Skeletal muscle cell (primary cell): ENCODE results near the gene BNC2.
A peak's percentile ranks its signal among the peaks of the same experiment; 100 is the strongest.
"Not testable (repeated sequence)": the region's sequence is repeated elsewhere in the genome, so short reads cannot be mapped to it uniquely, and the experiment has no call there.

ENCODE experiments used
- DNase-seq: peaks from one replicate; pipeline ENCODE4 v3.0.0-alpha.2; 2010; ENCODE audit warnings: low read depth
- H3K4me3 ChIP-seq: 2 replicates; pipeline ENCODE4 v1.5.1; 2011; ENCODE audit warnings: low read depth, mild to moderate bottlenecking, control low read depth, low read length, moderate library complexity

BNC2 gene, protein sequence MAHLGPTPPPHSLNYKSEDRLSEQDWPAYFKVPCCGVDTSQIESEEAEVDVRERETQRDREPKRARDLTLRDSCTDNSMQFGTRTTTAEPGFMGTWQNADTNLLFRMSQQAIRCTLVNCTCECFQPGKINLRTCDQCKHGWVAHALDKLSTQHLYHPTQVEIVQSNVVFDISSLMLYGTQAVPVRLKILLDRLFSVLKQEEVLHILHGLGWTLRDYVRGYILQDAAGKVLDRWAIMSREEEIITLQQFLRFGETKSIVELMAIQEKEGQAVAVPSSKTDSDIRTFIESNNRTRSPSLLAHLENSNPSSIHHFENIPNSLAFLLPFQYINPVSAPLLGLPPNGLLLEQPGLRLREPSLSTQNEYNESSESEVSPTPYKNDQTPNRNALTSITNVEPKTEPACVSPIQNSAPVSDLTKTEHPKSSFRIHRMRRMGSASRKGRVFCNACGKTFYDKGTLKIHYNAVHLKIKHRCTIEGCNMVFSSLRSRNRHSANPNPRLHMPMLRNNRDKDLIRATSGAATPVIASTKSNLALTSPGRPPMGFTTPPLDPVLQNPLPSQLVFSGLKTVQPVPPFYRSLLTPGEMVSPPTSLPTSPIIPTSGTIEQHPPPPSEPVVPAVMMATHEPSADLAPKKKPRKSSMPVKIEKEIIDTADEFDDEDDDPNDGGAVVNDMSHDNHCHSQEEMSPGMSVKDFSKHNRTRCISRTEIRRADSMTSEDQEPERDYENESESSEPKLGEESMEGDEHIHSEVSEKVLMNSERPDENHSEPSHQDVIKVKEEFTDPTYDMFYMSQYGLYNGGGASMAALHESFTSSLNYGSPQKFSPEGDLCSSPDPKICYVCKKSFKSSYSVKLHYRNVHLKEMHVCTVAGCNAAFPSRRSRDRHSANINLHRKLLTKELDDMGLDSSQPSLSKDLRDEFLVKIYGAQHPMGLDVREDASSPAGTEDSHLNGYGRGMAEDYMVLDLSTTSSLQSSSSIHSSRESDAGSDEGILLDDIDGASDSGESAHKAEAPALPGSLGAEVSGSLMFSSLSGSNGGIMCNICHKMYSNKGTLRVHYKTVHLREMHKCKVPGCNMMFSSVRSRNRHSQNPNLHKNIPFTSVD

DNA sequence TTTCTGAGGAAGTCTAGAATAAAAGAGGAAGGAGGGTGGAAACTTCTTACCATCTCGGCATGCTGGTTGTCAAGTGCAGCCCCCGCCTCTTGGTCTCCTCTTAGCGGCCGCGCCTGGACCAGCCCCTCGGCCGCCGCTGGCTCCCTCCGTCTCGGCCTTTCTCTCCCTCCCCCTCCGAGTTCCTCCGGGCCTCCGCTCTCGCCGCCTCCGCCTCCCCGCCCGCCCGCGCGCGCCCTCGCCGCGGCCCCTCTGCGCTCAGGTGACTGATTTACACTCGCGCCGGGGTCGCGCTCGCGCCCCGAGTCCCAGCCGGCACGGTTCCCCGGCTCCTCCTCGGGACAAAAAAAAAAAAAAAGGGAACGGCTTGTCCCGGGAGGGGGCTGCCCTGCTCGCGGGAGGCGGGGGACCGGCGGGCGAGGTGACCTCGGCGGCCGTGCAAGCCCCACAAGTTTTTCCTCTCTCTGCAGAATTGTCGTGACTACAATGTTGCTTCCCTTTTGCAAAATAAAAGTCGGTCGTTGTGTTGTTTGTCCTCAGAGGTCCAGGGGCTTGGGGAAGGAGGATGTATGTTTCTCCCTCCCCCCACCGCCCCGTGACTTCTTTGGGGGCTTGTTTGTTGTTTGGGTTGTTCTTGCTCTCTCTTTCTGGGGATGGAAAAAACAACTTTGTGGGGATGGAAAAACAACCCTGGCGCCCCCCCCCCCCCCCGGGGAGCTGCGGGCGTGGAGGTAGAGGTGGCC lies at the start of gene BNC2:
BNC2 (minus strand) TSS at position 75 of the 740 bp plus-strand sequence; CDS start at position 53, 22 bp downstream.
- DNase-seq: no peak
- peak within 1 kb of the TSS; percentile 86 for H3K4me3 ChIP-seq

DNA sequence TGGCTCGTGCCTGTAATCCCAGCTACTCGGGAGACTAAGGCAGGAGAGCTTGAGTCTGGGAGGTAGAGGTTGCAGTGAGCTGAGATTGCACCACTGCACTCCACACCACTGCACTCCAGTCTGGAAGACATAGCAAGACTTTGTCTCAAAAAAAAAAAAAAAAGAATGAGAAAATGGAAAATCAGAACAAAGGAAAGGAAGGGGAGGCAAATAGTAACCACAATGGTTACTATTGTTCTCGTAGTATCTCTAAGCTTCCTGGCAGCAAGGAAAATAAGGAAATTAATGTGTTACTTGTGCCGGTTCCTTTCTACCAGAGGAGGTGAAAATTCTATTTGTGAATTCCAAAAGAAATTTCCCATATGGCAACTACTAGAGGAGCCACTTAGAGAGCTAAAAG lies 48.5 kb upstream of the BNC2 start:
- DNase-seq: no peak
- H3K4me3 ChIP-seq: no peak overlapping the region

DNA sequence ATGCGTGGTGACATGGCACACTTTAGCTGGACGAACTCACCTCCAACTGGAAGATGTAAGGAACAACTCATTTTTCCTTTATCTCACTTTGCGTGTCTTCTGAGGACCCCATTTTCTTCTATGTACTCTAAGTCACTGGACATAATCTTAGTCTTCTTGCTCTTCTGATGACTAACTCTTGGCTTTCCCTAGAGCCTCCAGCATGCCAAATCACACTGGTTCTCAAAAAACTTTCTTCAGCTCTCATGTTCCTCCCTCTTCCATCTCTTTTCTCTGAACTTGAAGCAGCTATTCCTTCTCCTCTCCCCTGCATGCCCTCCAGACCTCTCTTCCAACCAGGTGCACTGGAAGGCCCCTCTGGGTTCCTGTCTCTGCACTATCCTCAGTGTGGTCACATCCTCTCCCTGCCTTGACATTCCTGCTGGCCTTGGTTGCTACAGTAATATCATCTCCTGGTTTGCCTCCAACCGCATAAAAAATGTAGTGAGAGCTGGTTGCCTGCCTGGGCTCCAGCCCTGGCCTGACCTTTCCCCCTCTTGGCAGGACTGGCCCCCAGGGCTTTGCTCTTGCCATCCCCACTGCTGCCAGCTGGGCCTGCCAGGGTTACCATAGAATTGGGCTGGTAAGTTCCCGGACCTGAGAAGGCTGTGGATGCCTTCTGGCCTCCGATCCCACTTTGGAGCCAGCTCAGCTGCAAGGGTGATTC lies 44.8 kb upstream of the BNC2 start:
- DNase-seq: no peak
- H3K4me3 ChIP-seq: no peak overlapping the region

DNA sequence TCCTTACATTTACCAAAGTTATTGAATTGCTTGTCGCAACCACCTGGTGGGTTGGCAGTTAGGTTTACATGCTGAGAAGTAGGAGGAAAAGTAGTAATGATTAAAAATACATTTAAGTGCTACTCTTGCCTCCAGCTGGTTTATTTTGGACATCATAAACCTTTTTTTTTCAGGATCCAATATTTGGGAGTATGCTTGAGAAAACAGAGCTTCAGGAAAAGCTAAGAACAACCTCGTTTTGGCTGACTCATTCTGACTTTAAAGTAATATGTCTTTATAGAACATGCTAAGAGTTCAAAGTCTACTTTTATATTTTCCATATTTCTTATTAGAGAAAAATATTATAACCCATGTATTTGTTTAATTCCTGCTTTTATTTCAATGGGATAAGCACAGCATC lies 41.7 kb upstream of the BNC2 start:
- DNase-seq: no peak
- H3K4me3 ChIP-seq: no peak overlapping the region

DNA sequence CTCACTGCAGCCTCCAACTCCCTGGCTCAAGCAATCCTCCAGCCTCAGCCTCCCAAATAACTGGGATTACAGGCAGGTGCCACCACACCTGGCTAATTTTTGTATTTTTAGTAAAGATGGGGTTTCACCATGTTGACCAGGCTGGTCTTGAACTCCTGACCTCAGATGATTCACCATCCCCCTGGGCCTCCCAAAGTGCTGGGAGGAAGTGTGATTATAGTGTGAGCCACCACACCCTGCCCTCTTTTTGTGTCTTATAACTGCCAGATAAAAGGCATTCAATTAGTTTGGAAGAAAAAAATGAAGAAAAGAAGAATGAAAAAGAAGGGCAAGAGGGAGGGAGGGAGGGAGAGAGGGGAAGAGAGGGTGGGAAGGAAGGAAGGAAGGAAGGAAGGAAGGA lies 37.7 kb upstream of the BNC2 start:
- not testable (repeated sequence) for DNase-seq, H3K4me3 ChIP-seq

DNA sequence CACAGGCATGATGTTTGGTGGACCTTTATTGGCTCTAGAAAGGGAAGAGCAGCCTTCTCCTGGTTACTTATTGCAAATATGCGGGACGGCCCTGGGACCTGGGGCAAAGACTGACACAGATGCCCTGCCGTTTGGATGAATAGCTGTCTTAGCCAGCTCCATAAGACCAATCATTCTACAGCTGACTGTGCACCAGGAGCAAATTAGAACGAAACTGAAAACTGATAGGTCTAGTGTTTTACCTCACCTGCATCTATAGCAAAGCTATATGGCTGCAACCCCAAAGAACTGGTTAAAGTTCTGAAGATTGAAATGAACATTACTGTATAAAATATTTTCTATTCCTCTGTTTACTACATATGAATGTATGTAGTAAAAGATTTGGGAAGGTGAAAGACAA lies 34.2 kb upstream of the BNC2 start:
- H3K4me3 ChIP-seq: no peak overlapping the region
- no peak for DNase-seq

DNA sequence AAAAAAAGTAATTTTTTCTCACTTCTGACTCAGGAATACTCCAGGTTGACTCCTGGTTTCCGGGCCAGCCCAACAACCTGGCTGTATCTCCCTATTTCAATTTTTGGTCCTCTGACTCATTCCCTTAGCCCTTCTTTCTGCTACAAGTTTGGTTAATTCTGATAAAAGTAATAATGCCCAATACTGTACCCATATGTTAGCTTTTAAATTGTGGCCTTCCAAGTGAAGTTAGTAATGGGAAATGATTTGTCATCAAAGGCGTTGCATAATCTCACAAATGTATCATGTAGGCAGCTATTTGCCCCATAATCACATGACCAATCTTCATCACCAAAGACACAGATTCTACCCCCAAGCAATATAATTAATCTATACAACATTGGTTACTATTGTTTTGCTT lies 31.1 kb upstream of the BNC2 start:
- no peak for DNase-seq
- no peak overlapping the region for H3K4me3 ChIP-seq

DNA sequence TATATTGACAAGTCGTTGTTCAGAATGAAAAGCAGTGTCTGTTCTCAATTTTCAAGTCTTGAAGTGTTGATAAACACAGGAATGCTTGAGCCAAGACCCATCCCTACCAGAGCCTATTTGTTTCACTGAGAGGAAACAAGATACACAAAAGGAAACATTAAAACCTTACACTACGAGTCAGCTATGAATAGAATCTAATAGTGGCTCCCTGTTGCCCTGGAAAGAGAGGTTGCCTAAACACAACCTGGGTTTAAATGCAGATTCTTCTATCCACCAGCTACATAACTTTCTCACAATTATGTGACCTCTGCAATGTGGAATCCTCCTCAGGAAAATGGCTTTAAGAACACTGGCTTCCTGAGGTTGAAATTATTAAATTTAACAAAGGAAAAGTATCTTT lies 29.1 kb upstream of the BNC2 start:
- H3K4me3 ChIP-seq: no peak overlapping the region
- no peak for DNase-seq

DNA sequence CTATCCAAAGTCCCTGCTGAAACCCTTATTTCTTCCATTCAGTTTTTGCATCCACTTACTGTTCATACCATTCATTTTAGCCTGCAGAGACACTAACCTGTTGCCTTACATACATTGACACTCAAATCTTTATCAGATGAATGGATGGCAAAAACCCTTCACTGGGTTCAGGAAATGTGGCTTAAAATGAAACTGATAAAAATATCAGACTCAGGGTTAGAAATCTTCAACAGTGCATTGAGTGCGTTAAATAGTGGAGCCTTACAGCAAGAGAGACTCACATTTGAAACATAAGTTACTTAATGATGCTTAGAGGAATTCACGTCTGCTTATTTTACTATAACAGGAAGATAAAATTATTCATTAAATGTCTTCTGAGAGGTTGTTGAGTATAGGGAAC lies 28.0 kb upstream of the BNC2 start:
- DNase-seq: no peak
- H3K4me3 ChIP-seq: no peak overlapping the region

DNA sequence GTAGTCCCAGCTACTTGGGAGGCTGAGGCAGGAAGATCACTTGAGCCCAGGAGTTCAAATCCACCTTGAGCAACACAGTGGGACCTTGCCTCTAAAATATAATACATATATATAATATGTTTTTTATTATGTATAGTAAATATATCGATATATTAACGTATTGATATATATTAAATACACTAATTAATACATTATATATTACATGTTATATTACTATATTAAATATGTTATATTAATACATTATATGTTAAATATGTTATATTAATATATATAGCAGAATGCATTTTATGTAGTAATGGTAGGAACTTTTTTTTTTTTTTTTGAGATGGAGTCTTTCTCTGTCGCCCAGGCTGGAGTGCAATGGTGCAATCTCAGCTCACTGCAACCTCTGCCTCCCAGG lies 18.1 kb upstream of the BNC2 start:
- no peak overlapping the region for H3K4me3 ChIP-seq
- no peak for DNase-seq

DNA sequence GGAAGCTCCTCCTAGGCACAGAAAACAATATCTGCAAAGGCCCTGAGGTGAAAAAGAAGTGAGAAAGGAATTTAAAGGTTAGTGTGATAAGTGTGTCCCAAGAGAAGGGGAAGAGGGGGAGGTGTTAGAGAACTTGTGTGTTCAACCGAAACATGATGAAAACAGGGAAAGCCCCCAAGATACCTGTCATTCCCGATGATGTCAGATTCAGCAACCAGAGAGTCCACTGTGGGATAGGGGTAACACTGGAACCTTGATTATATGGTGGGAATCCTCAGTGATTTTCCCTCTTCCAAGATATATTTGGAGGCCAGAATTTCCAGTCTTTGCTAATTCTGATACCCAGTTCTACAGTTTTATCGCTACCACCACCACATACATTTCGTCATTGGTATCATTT lies 15.5 kb upstream of the BNC2 start:
- no peak overlapping the region for H3K4me3 ChIP-seq
- DNase-seq: no peak

DNA sequence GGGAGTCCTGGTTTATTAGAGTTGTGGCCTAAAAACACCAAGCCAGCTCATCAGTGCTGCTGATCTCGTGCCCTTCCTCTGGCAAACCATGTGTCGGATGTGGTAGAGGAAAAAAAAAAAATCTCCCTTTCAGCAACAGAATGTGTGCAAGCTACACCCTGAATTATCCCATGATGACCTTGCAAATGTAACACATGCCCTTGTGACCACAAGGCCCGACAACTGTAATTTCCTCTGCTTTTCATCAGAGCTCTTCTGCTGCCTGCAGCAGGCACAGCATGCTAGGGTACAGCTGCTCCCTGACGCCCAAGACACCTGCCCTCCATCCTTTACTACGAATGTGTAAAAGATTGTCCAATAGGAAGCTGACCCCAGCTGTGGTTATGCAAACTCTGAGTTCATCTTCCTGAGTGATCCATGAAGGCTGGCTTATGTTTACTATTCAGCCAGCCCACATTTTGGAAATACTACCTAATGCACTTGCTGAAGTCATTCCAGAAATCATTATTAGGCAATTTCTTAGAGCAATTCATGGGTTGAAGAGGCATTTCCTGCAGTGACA lies 14.6 kb upstream of the BNC2 start:
- DNase-seq: peak; percentile 83
- H3K4me3 ChIP-seq: no peak overlapping the region

DNA sequence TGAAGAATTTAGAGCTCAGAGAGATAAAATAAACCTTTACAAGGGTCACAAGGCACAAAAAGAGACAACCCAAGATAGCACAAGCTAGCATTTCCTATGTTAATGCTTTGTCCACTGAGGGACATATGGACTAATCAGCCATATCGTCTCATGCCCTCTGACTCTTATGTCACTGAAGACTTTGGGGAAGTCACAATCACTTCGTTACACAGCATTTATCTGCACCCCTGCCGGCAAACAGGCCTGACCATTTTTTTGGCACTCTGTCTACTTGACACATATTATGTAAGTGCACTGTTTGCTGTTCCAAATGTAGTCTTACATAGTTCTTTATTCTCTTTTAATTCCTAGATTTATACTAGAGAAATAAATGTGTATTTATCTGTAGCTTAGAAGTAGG lies 13.9 kb upstream of the BNC2 start:
- H3K4me3 ChIP-seq: no peak overlapping the region
- no peak for DNase-seq

DNA sequence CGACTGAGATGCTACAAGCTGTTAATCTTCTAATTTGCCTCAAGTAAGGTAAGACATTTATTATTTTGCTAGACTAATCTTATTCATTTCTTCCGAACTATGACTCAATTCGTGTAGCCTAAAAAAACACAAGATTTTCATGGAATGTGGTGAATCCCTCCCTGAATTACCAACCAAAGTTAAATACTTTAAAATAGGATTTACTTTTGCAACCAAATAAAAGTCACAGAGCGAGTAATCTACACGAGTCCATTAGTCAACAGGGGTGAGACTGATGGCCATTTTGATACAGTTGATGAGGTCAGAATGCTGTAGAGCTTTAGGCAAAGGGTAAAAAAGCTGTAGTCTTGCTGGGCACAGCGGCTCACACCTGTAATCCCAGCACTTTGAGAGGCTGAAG lies 13.1 kb upstream of the BNC2 start:
- no peak for DNase-seq

DNA sequence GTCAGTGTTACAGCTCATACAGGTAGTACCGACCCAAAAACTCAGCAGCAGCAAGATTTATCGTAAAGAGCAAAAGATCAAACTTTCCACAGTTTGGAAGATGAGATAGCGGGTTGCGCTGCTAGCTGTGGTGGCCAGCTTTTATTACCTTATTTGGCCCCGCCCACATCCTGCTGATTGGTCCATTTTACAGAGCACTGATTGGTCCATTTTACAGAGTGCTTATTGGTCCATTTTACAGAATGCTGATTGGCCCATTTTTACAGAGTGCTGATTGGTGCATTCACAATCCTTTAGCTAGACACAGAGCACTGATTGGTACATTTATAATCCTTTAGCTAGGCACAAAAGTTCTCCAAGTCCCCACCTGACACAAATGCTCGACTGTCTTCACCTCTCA lies 12.0 kb upstream of the BNC2 start:
- H3K4me3 ChIP-seq: not testable (repeated sequence)

More for the DNA sequence above, 13.1 kb upstream of the BNC2 start:
- no peak overlapping the region for H3K4me3 ChIP-seq

DNA sequence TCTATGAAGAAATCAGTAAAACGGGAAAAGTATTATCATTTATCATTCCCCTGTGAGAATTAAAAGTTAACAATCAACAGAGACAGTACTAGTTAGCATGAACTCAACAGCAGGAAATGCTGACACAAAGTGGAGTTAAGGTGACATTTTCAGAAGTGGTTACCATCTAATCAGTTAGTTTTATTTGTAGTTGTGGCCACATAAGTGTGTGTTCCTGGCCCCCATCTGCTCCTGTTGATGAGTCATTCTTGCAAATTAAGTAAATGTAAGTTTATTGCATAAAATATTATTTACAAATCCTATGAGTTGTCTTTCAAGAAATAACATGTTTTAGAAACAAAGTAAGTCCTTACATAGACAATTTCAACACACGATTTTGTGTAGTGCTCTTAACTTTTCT lies 8.9 kb upstream of the BNC2 start:
- no peak overlapping the region for H3K4me3 ChIP-seq
- DNase-seq: no peak

More for the DNA sequence above, 12.0 kb upstream of the BNC2 start:
- not testable (repeated sequence) for DNase-seq

DNA sequence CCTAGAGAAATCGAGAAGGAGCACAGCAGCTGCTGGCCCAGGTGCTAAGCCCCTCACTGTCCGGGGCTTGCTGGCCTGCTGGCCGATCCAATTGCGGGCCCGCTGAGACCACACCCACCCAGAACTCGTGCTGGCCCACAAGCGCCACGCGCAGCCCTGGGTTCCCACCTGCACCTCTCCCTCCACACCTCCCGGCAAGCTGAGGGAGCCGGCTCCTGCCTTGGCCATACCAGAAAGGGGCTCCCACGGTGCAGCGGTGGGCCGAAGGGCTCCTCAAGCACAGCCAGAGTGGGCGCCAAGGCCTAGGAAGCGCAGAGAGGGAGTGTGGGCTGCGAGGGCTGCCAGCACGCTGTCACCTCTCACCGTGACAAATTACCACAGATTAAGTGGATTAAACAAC lies 6.8 kb upstream of the BNC2 start:
- DNase-seq: no peak

DNA sequence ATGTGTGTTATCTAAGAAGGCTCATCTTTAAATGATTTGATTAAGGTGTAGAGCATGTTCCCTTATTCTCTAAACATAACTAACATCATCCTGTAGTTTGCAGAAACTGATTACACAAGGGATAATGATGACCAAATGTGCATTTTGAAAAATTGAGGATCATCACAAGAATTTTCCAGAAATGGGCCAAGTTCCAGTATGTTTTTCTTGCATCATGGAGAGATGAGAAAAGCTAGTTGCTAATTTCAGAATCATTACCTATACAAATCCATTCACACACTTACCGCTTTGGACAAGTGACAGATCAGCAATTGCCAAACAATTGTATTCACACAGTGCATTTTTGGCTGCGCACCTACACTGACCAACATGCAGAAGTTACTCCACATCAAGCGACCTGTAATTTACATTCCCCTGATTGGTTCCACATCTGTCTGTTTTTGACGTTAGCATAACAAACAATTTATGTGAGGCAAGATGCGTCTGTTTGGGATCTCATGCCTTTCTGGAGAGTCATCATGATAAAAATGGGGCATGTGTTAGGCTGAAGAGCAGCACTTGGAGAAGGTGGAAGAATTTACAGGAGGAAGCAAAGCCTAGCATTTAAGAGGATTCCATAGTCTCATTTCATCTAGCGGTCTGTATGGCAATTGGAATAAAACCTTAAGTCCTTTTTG lies 2.8 kb upstream of the BNC2 start:
- no peak overlapping the region for H3K4me3 ChIP-seq
- DNase-seq: no peak

More for the DNA sequence above, 6.8 kb upstream of the BNC2 start:
- H3K4me3 ChIP-seq: no peak overlapping the region
